CD1c-positive myeloid dendritic cell (primary cell): Measurements from ENCODE around the gene EDDM13.
"Not testable (repeated sequence)": the region's sequence is repeated elsewhere in the genome, so short reads cannot be mapped to it uniquely, and the experiment has no call there.

Experiments used
- DNase-seq: peaks from one replicate; pipeline ENCODE4 v3.0.0-alpha.2; 2016; ENCODE audit errors: extremely low spot score

Gene EDDM13

DNA sequence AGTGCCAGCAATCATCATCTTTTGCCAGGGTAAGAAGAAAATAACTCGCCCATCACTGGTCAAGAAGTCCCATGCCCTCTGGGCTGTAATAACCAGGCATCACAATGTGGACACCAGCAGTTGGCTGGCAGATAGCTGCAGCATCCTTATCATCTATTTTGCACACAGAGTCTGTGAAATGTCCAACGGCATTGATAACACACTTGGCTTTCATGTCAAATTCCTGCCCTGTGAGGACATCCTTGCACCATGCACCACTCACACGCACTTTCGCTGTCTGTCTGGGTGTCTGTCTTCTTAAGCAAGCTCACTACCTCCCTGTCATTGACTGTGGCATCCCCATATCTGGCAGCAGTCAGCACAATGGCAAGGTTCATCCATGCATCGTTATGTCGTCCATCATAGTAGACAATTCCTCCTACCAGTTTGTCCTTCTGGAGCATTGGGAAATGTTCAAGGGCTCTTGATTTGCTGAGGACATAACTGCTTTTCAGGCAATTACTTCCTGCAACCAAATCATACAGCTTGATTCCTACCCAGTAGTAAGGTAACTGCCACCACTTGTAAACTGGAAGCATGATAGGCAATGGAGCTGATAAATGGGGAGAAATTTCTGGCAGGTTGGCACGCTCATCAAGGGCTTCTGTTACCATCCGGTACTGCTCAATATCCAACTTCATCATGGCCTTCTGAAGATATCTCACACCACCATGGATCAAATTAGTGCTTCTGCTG, 48.9 kb downstream of the EDDM13 start:
- no peak for DNase-seq

DNA sequence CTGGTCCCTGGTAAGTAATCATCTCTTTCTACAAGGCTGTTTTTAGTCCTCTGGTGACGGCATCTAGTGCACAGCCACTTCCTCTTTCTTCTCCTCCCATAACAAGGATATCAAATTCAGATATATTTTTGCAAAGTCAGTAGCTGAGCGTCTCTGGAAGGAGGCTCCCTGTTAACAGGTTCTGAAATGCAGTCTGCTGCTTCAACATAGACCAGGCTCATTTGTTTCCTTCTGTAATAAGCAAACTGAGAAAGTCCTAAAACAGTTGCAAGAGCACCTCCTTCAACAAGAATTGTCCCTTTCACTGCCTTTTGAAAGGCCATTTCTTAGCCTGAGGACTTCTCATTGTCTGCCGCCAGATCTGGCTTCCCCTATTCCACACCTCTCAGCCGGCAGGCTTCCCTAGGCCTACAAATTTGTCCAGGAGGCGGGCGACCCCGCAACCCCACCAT, 49.5 kb downstream of the EDDM13 start:
- peak; percentile 64 for DNase-seq

GRCh38 chr19:56324436-56324835, 51.9 kb downstream of the EDDM13 start:
- DNase-seq = peak; percentile 48

DNA sequence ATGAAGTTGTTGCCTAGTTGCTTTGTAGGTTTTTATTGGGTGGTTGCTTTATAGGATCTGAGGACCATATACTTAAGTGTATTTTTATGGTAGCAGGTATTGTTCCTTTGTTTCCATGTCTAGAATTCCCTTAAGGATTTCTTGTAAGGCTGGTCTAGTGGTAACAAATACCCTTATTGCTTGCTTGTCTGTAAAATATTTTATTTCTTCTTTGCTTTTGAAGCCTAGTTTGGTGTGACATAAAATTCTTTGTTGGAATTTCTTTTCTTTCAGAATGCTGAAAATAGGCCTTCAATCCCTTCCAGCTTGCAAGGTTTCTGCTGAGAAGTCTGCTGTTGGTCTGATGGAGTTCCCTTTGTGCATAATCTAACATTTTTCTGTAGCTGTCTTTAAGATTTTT, 60.1 kb downstream of the EDDM13 start:
- DNase-seq = no peak

GRCh38 chr19:56333506-56333905, 61.0 kb downstream of the EDDM13 start:
- DNase-seq = peak; percentile 81

GRCh38 chr19:56335371-56335770, 62.8 kb downstream of the EDDM13 start:
- DNase-seq = not testable (repeated sequence)

- not testable (repeated sequence) for DNase-seq
These were observed 64.5 kb downstream of the EDDM13 start for GRCh38 chr19:56337077-56337476.

DNA sequence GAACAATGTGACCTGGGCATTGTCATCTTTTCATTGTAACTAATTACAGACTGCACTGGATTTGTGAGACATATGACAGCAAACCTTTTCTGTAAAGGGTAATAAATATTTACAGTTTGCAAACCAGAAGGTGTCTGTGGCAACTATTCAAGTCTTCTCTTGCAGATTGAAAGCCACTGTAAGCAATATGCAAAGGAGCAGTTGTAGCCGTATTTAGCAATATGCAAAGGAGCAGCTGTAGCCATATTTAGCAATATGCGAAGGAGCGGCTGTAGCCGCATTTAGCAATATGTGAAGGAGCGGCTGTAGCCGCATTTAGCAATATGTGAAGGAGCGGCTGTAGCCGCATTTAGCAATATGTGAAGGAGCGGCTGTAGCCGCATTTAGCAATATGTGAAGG, 66.5 kb downstream of the EDDM13 start:
- not testable (repeated sequence) for DNase-seq

DNA sequence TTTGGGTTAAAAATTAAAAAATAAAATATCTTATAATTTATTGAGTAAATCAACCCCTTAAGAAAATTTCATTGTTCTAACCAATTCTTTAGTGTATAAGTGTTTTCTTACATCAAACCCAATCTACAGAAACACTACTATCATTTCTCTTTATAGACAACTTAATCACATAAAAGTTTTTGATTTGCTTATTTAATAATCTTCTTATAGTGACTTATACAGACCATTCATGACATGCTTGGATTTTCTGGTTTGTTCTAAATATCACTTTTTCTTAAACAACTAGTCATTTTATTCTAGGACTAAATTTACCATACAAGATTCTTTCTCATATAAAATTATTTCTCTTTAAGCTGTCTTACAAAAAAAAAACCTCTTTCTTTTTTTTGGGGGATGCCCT, 69.4 kb downstream of the EDDM13 start:
- no peak for DNase-seq

DNA sequence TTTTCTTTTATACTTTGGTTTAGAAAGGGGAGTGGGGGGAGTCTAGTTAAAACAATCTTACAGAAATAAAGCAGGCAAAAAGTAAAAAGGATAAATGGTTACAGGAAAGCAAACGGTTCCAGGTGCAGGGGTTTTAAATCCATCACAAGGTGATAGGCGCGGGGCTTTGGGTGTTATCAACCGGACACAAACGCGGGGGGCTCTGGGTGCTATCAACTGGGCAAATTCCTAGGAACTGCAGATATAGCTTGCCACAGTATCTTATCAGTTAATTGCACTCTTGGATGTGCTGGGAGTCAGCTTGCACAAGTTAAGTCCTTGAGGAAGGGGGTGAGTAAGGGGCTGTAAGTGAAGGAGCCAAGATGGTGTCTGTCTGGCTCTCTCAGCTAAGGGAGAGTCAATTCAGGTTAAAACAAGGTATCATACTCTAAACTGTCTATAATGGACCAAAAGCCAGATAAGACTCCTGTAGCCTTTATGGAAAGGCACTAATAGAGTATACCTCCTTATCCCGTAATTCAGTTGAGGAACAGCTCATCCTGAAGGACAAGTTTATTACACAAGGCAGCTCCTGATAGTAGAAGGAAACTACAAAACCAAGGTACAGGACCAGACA, 74.7 kb downstream of the EDDM13 start:
- DNase-seq = no peak

DNA sequence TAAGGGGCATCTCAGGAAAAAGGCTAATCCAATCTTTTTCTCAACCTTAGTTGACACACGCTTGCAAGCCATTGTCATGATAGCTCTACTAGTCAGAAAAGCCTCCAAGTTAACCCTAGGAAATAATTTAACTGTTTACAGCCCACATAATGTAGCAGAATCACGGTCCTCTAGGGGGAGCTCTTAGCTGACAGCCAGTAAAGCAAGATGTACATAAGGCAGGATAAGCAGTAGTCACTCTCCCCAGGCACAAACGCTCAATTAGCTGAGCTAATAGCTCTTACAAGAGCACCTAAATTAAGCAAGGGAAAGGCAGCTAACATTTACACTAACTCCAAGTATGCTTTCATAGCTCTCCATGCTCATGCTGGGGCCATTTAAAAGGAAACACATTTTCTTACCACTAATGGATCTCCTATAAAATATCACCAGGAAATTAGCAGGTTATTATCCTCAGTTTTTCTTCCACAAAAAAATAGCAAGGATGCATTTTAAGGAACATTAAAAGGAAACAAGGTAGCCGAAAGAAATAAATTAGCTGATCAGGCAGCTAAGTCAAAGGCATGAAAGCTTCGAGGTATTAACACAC, 75.8 kb downstream of the EDDM13 start:
- DNase-seq = peak; percentile 12

DNA sequence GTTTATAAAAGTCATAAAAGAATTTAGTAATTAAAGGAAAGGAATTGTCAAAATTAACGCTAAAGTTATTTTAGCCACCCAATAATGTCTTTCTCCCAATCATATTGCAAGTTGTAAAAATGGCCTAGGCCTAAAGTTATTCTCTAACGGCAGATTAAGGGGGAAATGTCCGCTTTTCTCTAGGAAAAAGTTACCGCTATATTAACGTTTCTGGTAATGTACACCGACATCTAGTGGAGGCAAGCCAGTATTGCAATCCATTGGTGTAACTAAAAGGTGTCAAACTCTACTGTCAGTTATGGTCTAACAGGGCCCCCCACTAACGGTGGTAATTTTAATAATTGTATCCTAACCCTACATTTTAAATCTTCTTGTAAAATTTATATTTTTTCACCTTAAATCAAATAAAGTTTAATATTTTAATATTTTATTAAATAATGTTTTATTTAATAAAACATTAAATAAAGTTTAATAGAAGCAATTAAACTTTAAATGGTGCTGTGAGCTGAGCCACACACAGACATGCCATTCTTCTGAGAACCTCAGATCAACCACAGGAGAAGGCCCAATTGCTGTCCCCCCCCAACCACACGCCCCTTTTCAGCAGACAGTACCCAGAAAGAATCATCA, 78.0 kb downstream of the EDDM13 start:
- DNase-seq = peak; percentile 69

GRCh38 chr19:56351208-56351607, 78.7 kb downstream of the EDDM13 start:
- DNase-seq = no peak

GRCh38 chr19:56355517-56355916, 83.0 kb downstream of the EDDM13 start:
- DNase-seq = no peak

GRCh38 chr19:56356944-56357343, 84.4 kb downstream of the EDDM13 start:
- no peak for DNase-seq
